ENCODE measurements around the gene IRF2BPL. TPM values are rescaled to one million over a fixed set of nuclear protein-coding genes. Genes with fewer than 3 reads are reported as not detected.

The IRF2BPL gene
- polyA plus RNA-seq, 1 donor (not counting 4 experiments of a cell fraction or from before 2014, with no cell fraction given), result 5.6 TPM

- Histone ChIP-seq H3K36me3 (ENCODE audit: control insufficient read depth in 2 of 2, extremely low read depth in 1 of 2, insufficient read depth in 2 of 2, low read length in 2 of 2) (no peaks in the 10 kb centered on the region), H3K9me3 (ENCODE audit: control insufficient read depth, low read depth, low read length) (no peaks in the 10 kb centered on the region), H3K4me2 (ENCODE audit: control insufficient read depth, extremely low read depth, insufficient read depth, low read depth, low read length) (no peak overlapping the region), H4K20me1 (ENCODE audit: control insufficient read depth, extremely low read depth, insufficient read depth, low read length) (no peaks in the 10 kb centered on the region), H2AFZ (ENCODE audit: control insufficient read depth, low read length) (no peak overlapping the region), H3K9ac (ENCODE audit: control insufficient read depth, extremely low read depth, insufficient read depth, low read length) (no peak overlapping the region), H3K27ac (ENCODE audit: control insufficient read depth, insufficient read depth, low read length) (no peak overlapping the region), H3K79me2 (ENCODE audit: control insufficient read depth, insufficient read depth, low read length) (no peaks in the 10 kb centered on the region), H3K4me3 (ENCODE audit: control insufficient read depth in 2 of 3, extremely low read depth in 1 of 3, insufficient read depth in 2 of 3, low read depth in 1 of 3, low read length in 3 of 3) (no peak overlapping the region), H3K27me3 (ENCODE audit: control insufficient read depth, extremely low read depth, insufficient read depth, low read length) (no peaks in the 10 kb centered on the region), H3K4me1 (ENCODE audit: control insufficient read depth, extremely low read depth, insufficient read depth, low read length) (peaks cover 5% of the 10 kb centered on the region), H3K9me1 (ENCODE audit: control insufficient read depth, extremely low read depth, insufficient read depth, low read length) (no peaks in the 10 kb centered on the region)
- TF ChIP-seq CTCF (optimal IDR thresholded peaks at IDR 0.05 in 1 of 3, IDR thresholded peaks at IDR 0.05 in 1 of 3, conservative IDR thresholded peaks at IDR 0.05 in 1 of 3; ENCODE audit: extremely low read depth in 1 of 3, insufficient read depth in 2 of 3, low read length in 3 of 3) (no peak), EZH2 (IDR thresholded peaks at IDR 0.05; ENCODE audit: low read length) (no peak)
- no peak for DNase-seq (ENCODE audit: low read depth, low spot score)
- dilution Hi-C loops (cut with MboI; ENCODE audit: extremely low pct_ligation_motif_present, low sequenced_read_pairs), result no loop called here
- FAIRE-seq, result peak; percentile 86
These were observed 43.5 kb upstream of the IRF2BPL start for GRCh38 chr14:77071938-77072388.

- Histone ChIP-seq H3K9ac (ENCODE audit: control insufficient read depth, extremely low read depth, insufficient read depth, low read length) (no peak overlapping the region), H2AFZ (ENCODE audit: control insufficient read depth, low read length) (no peak overlapping the region), H3K79me2 (ENCODE audit: control insufficient read depth, insufficient read depth, low read length) (no peaks in the 10 kb centered on the region), H4K20me1 (ENCODE audit: control insufficient read depth, extremely low read depth, insufficient read depth, low read length) (no peaks in the 10 kb centered on the region), H3K27me3 (ENCODE audit: control insufficient read depth, extremely low read depth, insufficient read depth, low read length) (no peaks in the 10 kb centered on the region), H3K9me3 (ENCODE audit: control insufficient read depth, low read depth, low read length) (no peaks in the 10 kb centered on the region), H3K9me1 (ENCODE audit: control insufficient read depth, extremely low read depth, insufficient read depth, low read length) (no peaks in the 10 kb centered on the region), H3K4me2 (ENCODE audit: control insufficient read depth, extremely low read depth, insufficient read depth, low read depth, low read length) (no peak overlapping the region), H3K27ac (ENCODE audit: control insufficient read depth, insufficient read depth, low read length) (no peak overlapping the region), H3K4me3 (ENCODE audit: control insufficient read depth in 2 of 3, extremely low read depth in 1 of 3, insufficient read depth in 2 of 3, low read depth in 1 of 3, low read length in 3 of 3) (no peak overlapping the region), H3K36me3 (ENCODE audit: control insufficient read depth in 2 of 2, extremely low read depth in 1 of 2, insufficient read depth in 2 of 2, low read length in 2 of 2) (no peaks in the 10 kb centered on the region), H3K4me1 (ENCODE audit: control insufficient read depth, extremely low read depth, insufficient read depth, low read length) (peaks cover 5% of the 10 kb centered on the region)
- TF ChIP-seq EZH2 (IDR thresholded peaks at IDR 0.05; ENCODE audit: low read length), result no peak
- TF ChIP-seq CTCF (optimal IDR thresholded peaks at IDR 0.05 in 1 of 3, IDR thresholded peaks at IDR 0.05 in 1 of 3, conservative IDR thresholded peaks at IDR 0.05 in 1 of 3; ENCODE audit: extremely low read depth in 1 of 3, insufficient read depth in 2 of 3, low read length in 3 of 3), result no peak
- DNase-seq (ENCODE audit: low read depth, low spot score), result no peak
- FAIRE-seq, result no peak
- dilution Hi-C loops (cut with MboI; ENCODE audit: extremely low pct_ligation_motif_present, low sequenced_read_pairs), result no loop called here
These were observed 41.0 kb upstream of the IRF2BPL start for GRCh38 chr14:77069551-77069950.
